ENCODE measurements around the gene MMP11.

MMP11 gene

GRCh38 chr22:23767303-23767672 is 5.4 kb upstream of the MMP11 start:
- Histone ChIP-seq H3K4me3 (replicated peaks; ENCODE audit: insufficient read depth, low read length) (peak overlapping the region; percentile 80), H3K27ac (replicated peaks) (peak overlapping the region; percentile 90), H3K27me3 (ENCODE audit: insufficient read depth, poor library complexity, severe bottlenecking) (peaks cover 4% of the 10 kb centered on the region)
- no peak for DNase-seq (ENCODE audit: low read depth in 1 of 2, low spot score in 1 of 2)
- no peak for TF ChIP-seq GABPA (IDR thresholded peaks at IDR 0.05; ENCODE audit: low read depth)
- TF ChIP-seq CTCF (IDR thresholded peaks at IDR 0.05; ENCODE audit: insufficient read depth, low read length) = no peak
- no peak for TF ChIP-seq SPI1 (IDR thresholded peaks at IDR 0.05; ENCODE audit: borderline replicate concordance, low read depth)
- TF ChIP-seq POLR2AphosphoS5 (IDR thresholded peaks at IDR 0.05; ENCODE audit: low read depth) = no peak
- TF ChIP-seq, protein P1, sequence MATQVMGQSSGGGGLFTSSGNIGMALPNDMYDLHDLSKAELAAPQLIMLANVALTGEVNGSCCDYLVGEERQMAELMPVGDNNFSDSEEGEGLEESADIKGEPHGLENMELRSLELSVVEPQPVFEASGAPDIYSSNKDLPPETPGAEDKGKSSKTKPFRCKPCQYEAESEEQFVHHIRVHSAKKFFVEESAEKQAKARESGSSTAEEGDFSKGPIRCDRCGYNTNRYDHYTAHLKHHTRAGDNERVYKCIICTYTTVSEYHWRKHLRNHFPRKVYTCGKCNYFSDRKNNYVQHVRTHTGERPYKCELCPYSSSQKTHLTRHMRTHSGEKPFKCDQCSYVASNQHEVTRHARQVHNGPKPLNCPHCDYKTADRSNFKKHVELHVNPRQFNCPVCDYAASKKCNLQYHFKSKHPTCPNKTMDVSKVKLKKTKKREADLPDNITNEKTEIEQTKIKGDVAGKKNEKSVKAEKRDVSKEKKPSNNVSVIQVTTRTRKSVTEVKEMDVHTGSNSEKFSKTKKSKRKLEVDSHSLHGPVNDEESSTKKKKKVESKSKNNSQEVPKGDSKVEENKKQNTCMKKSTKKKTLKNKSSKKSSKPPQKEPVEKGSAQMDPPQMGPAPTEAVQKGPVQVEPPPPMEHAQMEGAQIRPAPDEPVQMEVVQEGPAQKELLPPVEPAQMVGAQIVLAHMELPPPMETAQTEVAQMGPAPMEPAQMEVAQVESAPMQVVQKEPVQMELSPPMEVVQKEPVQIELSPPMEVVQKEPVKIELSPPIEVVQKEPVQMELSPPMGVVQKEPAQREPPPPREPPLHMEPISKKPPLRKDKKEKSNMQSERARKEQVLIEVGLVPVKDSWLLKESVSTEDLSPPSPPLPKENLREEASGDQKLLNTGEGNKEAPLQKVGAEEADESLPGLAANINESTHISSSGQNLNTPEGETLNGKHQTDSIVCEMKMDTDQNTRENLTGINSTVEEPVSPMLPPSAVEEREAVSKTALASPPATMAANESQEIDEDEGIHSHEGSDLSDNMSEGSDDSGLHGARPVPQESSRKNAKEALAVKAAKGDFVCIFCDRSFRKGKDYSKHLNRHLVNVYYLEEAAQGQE (IDR thresholded peaks at IDR 0.05; ENCODE audit: insufficient replicate concordance, low read depth) = no peak

GRCh38 chr22:23767673-23768548 is 4.7 kb upstream of the MMP11 start, which contains the start of gene CHCHD10:
Gene CHCHD10, minus strand, starts transcription at chr22:23767972. Its CDS starts 98 bp downstream, at chr22:23767874.
- H3K27ac ChIP-seq (replicated peaks) = peak within 1 kb of the TSS; percentile 90
- peak; percentile 79 to 81 for DNase-seq (ENCODE audit: low read depth in 1 of 2, low spot score in 1 of 2)
- TF ChIP-seq CTCF (IDR thresholded peaks at IDR 0.05; ENCODE audit: insufficient read depth, low read length) (peak; percentile 60), GABPA (IDR thresholded peaks at IDR 0.05; ENCODE audit: low read depth) (no peak), SPI1 (IDR thresholded peaks at IDR 0.05; ENCODE audit: borderline replicate concordance, low read depth) (peak; percentile 45; the same call in 1 of the 2 replicates), POLR2AphosphoS5 (IDR thresholded peaks at IDR 0.05; ENCODE audit: low read depth) (peak; percentile 78)
- TF ChIP-seq, protein P1 (IDR thresholded peaks at IDR 0.05; ENCODE audit: insufficient replicate concordance, low read depth) = peak; percentile 51

DNA sequence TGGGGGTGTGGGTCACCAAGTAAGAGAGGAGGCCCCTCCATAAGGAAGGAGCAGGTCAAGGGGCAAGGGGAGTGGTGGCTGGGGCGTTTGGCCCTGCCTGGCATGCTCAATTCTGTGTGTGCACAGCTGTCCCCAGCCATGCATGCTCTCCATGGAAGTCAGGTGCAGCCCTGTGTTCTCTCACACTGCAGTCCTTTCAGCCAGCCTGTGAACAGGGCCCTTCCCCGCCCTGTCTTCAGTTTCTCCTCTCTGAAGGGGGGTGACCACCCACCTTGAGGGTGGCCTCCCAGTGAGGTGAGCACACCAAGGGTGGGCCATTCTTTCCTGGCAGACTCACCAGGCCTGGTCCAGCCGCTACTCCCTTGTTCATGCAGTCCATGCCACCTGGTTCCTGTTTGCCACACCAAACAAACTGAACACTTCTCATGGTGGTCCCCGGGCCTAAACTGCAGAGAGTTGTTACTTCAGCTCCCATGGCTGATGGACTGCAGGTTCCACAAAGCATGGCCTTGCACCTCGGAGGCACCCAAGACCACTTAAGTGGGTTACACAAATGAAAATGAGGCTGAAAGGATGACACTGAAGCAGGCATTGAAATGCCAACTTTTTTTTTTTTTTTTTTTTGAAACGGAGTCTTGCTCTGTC is 3.2 kb upstream of the MMP11 start:
- H3K27ac ChIP-seq (replicated peaks) = no peak overlapping the region
- TF ChIP-seq POLR2AphosphoS5 (IDR thresholded peaks at IDR 0.05; ENCODE audit: low read depth) = no peak
- TF ChIP-seq CTCF (IDR thresholded peaks at IDR 0.05; ENCODE audit: insufficient read depth, low read length) = no peak
- no peak for TF ChIP-seq SPI1 (IDR thresholded peaks at IDR 0.05; ENCODE audit: borderline replicate concordance, low read depth)
- TF ChIP-seq, protein P1 (IDR thresholded peaks at IDR 0.05; ENCODE audit: insufficient replicate concordance, low read depth) = no peak
- no peak for TF ChIP-seq GABPA (IDR thresholded peaks at IDR 0.05; ENCODE audit: low read depth)
- DNase-seq (ENCODE audit: low read depth in 1 of 2, low spot score in 1 of 2) = no peak
- peaks cover 17% of the 10 kb centered on the region for H3K27me3 ChIP-seq (ENCODE audit: insufficient read depth, poor library complexity, severe bottlenecking)
- no peak overlapping the region for H3K4me3 ChIP-seq (replicated peaks; ENCODE audit: insufficient read depth, low read length)

More at GRCh38 chr22:23767673-23768548, 4.7 kb upstream of the MMP11 start, which contains the start of gene CHCHD10:
- Histone ChIP-seq H3K4me3 (replicated peaks; ENCODE audit: insufficient read depth, low read length) (peak within 1 kb of the TSS; percentile 80), H3K27me3 (ENCODE audit: insufficient read depth, poor library complexity, severe bottlenecking) (peaks cover 6% of the 10 kb centered on the region)

All from HL-60 (cell line).